Endothelial cell of umbilical vein (primary cell): ENCODE data around the gene PRMT9. TPM values are rescaled to one million over a fixed set of nuclear protein-coding genes. Genes with fewer than 3 reads are reported as not detected.

Experiments
- BruUV-seq: library from RNA; stranded (reverse); fragments of 400-500 nt; replicated peaks from 2 replicates; lab custom pipeline; 2021; lab: Mats Ljungman, UMichigan
- CTCF ChIA-PET: fragments of 300-600, 350-600 bp; sonication (Branson Sonifier 250); formaldehyde crosslinking; loops from one replicate; lab custom pipeline; 2021; ENCODE audit warnings: antibody characterized with exemption, inconsistent platforms; lab: Charles Lee
- POLR2A ChIA-PET: fragments of 300-600, 350-600 bp; sonication (Branson Sonifier 250); formaldehyde crosslinking; loops from one replicate; lab custom pipeline; 2021; ENCODE audit warnings: antibody characterized with exemption, inconsistent platforms; lab: Charles Lee
- DNase-seq: peaks from one replicate; pipeline ENCODE4 v3.0.0-alpha.2; 2011; ENCODE audit warnings: low read depth, low spot score
- FAIRE-seq: peaks from 2 replicates; lab custom pipeline; 2011; peaks lifted over from hg19 to GRCh38; lab: Jason Lieb, UNC
- H2AFZ ChIP-seq: 2 replicates; pipeline ENCODE4 v1.6.0; 2012; ENCODE audit warnings: low read depth, low read length, control low read depth, inconsistent platforms
- H3K27ac ChIP-seq: 2 replicates; pipeline ENCODE4 v1.5.1; 2011; ENCODE audit warnings: low read depth, mild to moderate bottlenecking, control low read depth, low read length, moderate library complexity; ENCODE audit not compliant: insufficient read depth
- H3K27me3 ChIP-seq, 2 experiments: 2 replicates each; pipeline versions ENCODE4 v1.6.0 to v1.6.1; 2011; ENCODE audit warnings: low read length in 2 of 2, mixed read lengths in 1 of 2; ENCODE audit not compliant: control insufficient read depth in 2 of 2, insufficient read depth in 2 of 2
- H3K36me3 ChIP-seq, 2 experiments: 2 replicates in 1 of 2; 3 replicates in 1 of 2; pipeline ENCODE4 v1.5.1; 2011; ENCODE audit warnings: low read length in 2 of 2, mild to moderate bottlenecking in 1 of 2, moderate library complexity in 1 of 2; ENCODE audit not compliant: control insufficient read depth in 2 of 2, insufficient read depth in 2 of 2; ENCODE audit errors: extremely low read depth in 1 of 2
- H3K4me1 ChIP-seq: 3 replicates; pipeline ENCODE4 v1.5.1; 2011; ENCODE audit warnings: mild to moderate bottlenecking, low read length; ENCODE audit not compliant: control insufficient read depth, insufficient read depth; ENCODE audit errors: extremely low read depth
- H3K4me2 ChIP-seq: 2 replicates; pipeline ENCODE4 v1.6.1; 2011; ENCODE audit warnings: low read length, control low read depth, mixed read lengths; ENCODE audit not compliant: insufficient read depth
- H3K4me3 ChIP-seq, 3 experiments: fragments of 200-600 bp in 1 of 3; sonication (generic), shearing (Covaris generic) in 1 of 3; replicated peaks in 1 of 3; 2 replicates each; pipeline ENCODE4 v1.5.1; 2011 to 2016; ENCODE audit warnings: control low read depth in 3 of 3, low read length in 3 of 3, mild to moderate bottlenecking in 2 of 3, inconsistent platforms in 1 of 3, low read depth in 1 of 3, moderate library complexity in 1 of 3; ENCODE audit not compliant: insufficient read depth in 1 of 3
- H3K79me2 ChIP-seq: 2 replicates; pipeline ENCODE4 v1.6.0; 2012; ENCODE audit warnings: low read length, inconsistent platforms; ENCODE audit not compliant: control insufficient read depth, insufficient read depth
- H3K9ac ChIP-seq: replicated peaks from 2 replicates; pipeline ENCODE3; 2011; ENCODE audit warnings: low read length, control low read depth; ENCODE audit not compliant: insufficient read depth; ENCODE audit errors: extremely low read depth
- H3K9me1 ChIP-seq: replicated peaks from 3 replicates; pipeline ENCODE4 v1.6.0; 2011; ENCODE audit warnings: mild to moderate bottlenecking, low read length; ENCODE audit not compliant: control insufficient read depth, insufficient read depth; ENCODE audit errors: extremely low read depth
- H3K9me3 ChIP-seq: replicated peaks from 2 replicates; pipeline ENCODE4 v1.5.1; 2012; ENCODE audit warnings: low read length, inconsistent platforms; ENCODE audit not compliant: control insufficient read depth, insufficient read depth
- H4K20me1 ChIP-seq: replicated peaks from 2 replicates; pipeline ENCODE3; 2011; ENCODE audit warnings: mild to moderate bottlenecking, low read length; ENCODE audit not compliant: control insufficient read depth, insufficient read depth; ENCODE audit errors: extremely low read depth
- EZH2 ChIP-seq: IDR thresholded peaks from 2 replicates; pipeline ENCODE4 v1.6.1; 2012; ENCODE audit warnings: borderline replicate concordance, low read depth, mild to moderate bottlenecking, moderate library complexity, low read length, inconsistent platforms; ENCODE audit not compliant: severe bottlenecking
- FOS ChIP-seq: IDR thresholded peaks from 2 replicates; pipeline ENCODE4 v1.6.1; 2011; ENCODE audit warnings: mild to moderate bottlenecking, low read length, moderate library complexity, borderline replicate concordance; ENCODE audit not compliant: insufficient read depth
- GATA2 ChIP-seq: IDR thresholded peaks from 2 replicates; pipeline ENCODE4 v1.7.0; 2011; ENCODE audit warnings: low read depth, mild to moderate bottlenecking, moderate library complexity, mixed read lengths, low read length; ENCODE audit not compliant: insufficient read length, insufficient read depth
- JUN ChIP-seq: IDR thresholded peaks from 2 replicates; pipeline ENCODE4 v1.6.1; 2011; ENCODE audit warnings: borderline replicate concordance, low read depth; ENCODE audit not compliant: insufficient read length, insufficient read depth
- MAX ChIP-seq: IDR thresholded peaks from 2 replicates; pipeline ENCODE4 v1.6.1; 2011; ENCODE audit not compliant: insufficient read depth, insufficient read length
- MYC ChIP-seq: IDR thresholded peaks from one replicate; pipeline ENCODE4 v1.6.1; 2011; ENCODE audit warnings: mild to moderate bottlenecking, low read depth, low read length
- POLR2A ChIP-seq: IDR thresholded peaks from 2 replicates; pipeline ENCODE4 v1.6.1; 2012; ENCODE audit warnings: low read depth, mild to moderate bottlenecking, control low read depth, low read length
- POLR2AphosphoS5 ChIP-seq: IDR thresholded peaks from 2 replicates; pipeline ENCODE4 v1.6.1; 2012; ENCODE audit warnings: low read depth, mild to moderate bottlenecking, control low read depth, low read length, moderate library complexity; ENCODE audit not compliant: insufficient read depth
- dilution Hi-C: fragments of 300-500 bp; cut with MboI; formaldehyde crosslinking; loops from one replicate; pipeline ENCODE4 v1.15.0; 2019; ENCODE audit warnings: low sequenced_read_pairs; ENCODE audit not compliant: extremely low pct_ligation_motif_present
- intact Hi-C: fragments of 100-400 bp; cut with micrococcal nuclease; formaldehyde crosslinking; loops from one replicate; pipeline ENCODE4 v1.10.0; 2022
- polyA plus RNA-seq, 4 experiments: library from polyadenylated mRNA; depleted of rRNA in 3 of 4; stranded (reverse) in 3 of 4; unstranded in 1 of 4; fragments of >200 nt; gene quantifications; 2 replicates each; pipeline versions ENCODE4 v1.2.1 to v1.2.3, GENCODE V29; 2011 to 2012; ENCODE audit warnings: missing spikeins in 1 of 4
- total RNA-seq: library from RNA; stranded (reverse); gene quantifications from 2 replicates; pipeline ENCODE4 v1.2.3, GENCODE V29; 2021
- TF ChIP-seq, protein P1 (sequence below), 2 donors: IDR thresholded peaks; 1 replicate in 1 of 2; 2 replicates in 1 of 2; pipeline ENCODE4 v1.5.1; 2011; ENCODE audit warnings: low read length in 2 of 2, mild to moderate bottlenecking in 2 of 2, moderate library complexity in 2 of 2, control low read depth in 1 of 2, inconsistent platforms in 1 of 2, low read depth in 1 of 2; ENCODE audit not compliant: insufficient read depth in 1 of 2; ENCODE audit errors: extremely low read depth in 1 of 2

Gene PRMT9
- total and polyA plus RNA-seq, 2 donors (not counting 3 experiments of a cell fraction or from before 2014, with no cell fraction given): 3.2 to 9.0 TPM

- BruUV-seq: no TSS peak
- dilution Hi-C loops: no loop called here
- POLR2A ChIA-PET: no interaction called here
These were observed 58.2 kb downstream of the PRMT9 start for GRCh38 chr4:147625733-147626132.

More at GRCh38 chr4:147625733-147626132, 58.2 kb downstream of the PRMT9 start:
- no peak for TF ChIP-seq GATA2
- TF ChIP-seq FOS: no peak
- no peak for TF ChIP-seq MAX
- TF ChIP-seq EZH2: no peak
- TF ChIP-seq JUN: no peak
- TF ChIP-seq POLR2A: no peak
- no peak for TF ChIP-seq POLR2AphosphoS5
- TF ChIP-seq, protein P1, sequence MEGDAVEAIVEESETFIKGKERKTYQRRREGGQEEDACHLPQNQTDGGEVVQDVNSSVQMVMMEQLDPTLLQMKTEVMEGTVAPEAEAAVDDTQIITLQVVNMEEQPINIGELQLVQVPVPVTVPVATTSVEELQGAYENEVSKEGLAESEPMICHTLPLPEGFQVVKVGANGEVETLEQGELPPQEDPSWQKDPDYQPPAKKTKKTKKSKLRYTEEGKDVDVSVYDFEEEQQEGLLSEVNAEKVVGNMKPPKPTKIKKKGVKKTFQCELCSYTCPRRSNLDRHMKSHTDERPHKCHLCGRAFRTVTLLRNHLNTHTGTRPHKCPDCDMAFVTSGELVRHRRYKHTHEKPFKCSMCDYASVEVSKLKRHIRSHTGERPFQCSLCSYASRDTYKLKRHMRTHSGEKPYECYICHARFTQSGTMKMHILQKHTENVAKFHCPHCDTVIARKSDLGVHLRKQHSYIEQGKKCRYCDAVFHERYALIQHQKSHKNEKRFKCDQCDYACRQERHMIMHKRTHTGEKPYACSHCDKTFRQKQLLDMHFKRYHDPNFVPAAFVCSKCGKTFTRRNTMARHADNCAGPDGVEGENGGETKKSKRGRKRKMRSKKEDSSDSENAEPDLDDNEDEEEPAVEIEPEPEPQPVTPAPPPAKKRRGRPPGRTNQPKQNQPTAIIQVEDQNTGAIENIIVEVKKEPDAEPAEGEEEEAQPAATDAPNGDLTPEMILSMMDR (IDR thresholded peaks at IDR 0.05; ENCODE audit: extremely low read depth in 1 of 2, insufficient read depth in 1 of 2, low read depth in 1 of 2, low read length in 2 of 2): no peak
- no peak for TF ChIP-seq MYC
- Histone ChIP-seq H3K4me1 (no peaks in the 10 kb centered on the region), H3K27ac (no peak overlapping the region), H3K9me1 (no peaks in the 10 kb centered on the region), H3K27me3 (no peaks in the 10 kb centered on the region), H3K79me2 (peaks cover 9% of the 10 kb centered on the region), H3K4me3 (no peak overlapping the region), H4K20me1 (no peaks in the 10 kb centered on the region), H2AFZ (no peak overlapping the region), H3K36me3 (peaks cover 13 to 20% of the 10 kb centered on the region in 2 experiments), H3K4me2 (no peak overlapping the region), H3K9me3 (no peaks in the 10 kb centered on the region), H3K9ac (no peak overlapping the region)
- CTCF ChIA-PET: interaction anchor here (4.8 kb wide), 1 partner anchor 240 kb away, joined by 31 read pairs; no protein-coding TSS in a partner anchor
- DNase-seq (no peak), FAIRE-seq (no peak)
- intact Hi-C loops: no loop called here
